WI38 (cell line): ENCODE data around the gene PSMD6.

Experiments
- H3K4me3 ChIP-seq: 2 replicates; pipeline ENCODE4 v1.5.1; 2011; ENCODE audit warnings: low read depth, mild to moderate bottlenecking, control low read depth, low read length
- CTCF ChIP-seq: IDR thresholded peaks from 2 replicates; pipeline ENCODE4 v1.5.1; 2012; ENCODE audit warnings: low read depth, mild to moderate bottlenecking, control low read depth, low read length

PSMD6 gene

GRCh38 chr3:64022451-64023186 is 675 bp downstream of the PSMD6 start:
- TF ChIP-seq CTCF: no peak
- H3K4me3 ChIP-seq: peak overlapping the region; percentile 94

GRCh38 chr3:64021922-64022321 is 1.4 kb downstream of the PSMD6 start:
- no peak for TF ChIP-seq CTCF
- peak overlapping the region; percentile 94 for H3K4me3 ChIP-seq

- no peak overlapping the region for H3K4me3 ChIP-seq
- TF ChIP-seq CTCF: no peak
Measured at GRCh38 chr3:64019879-64020278, 3.4 kb downstream of the PSMD6 start.

DNA sequence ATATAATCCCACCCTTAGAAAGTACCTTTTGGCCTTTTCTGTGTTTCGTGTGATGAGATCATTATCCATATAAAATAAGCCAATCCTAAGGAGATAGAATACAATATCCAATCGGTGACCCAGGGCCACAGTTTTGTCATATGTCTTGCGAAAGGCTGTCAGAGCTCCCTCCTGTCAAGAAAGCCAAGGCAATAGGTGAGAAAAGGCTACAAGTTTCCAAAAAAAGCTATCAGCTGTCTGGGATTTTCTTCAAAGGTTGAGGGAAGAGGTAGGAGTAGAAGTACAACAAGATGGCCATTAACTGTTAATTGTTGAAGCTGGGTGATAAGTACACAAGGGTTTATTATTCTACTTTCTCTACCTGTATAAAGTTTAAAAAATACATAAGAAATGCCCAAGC is 4.0 kb downstream of the PSMD6 start:
- H3K4me3 ChIP-seq: no peak overlapping the region
- TF ChIP-seq CTCF: no peak

- H3K4me3 ChIP-seq: no peak overlapping the region
- TF ChIP-seq CTCF: no peak
Measured at GRCh38 chr3:64016941-64017620, 6.2 kb downstream of the PSMD6 start.

GRCh38 chr3:64011685-64012084 is 11.6 kb downstream of the PSMD6 start:
- no peak overlapping the region for H3K4me3 ChIP-seq
- no peak for TF ChIP-seq CTCF

DNA sequence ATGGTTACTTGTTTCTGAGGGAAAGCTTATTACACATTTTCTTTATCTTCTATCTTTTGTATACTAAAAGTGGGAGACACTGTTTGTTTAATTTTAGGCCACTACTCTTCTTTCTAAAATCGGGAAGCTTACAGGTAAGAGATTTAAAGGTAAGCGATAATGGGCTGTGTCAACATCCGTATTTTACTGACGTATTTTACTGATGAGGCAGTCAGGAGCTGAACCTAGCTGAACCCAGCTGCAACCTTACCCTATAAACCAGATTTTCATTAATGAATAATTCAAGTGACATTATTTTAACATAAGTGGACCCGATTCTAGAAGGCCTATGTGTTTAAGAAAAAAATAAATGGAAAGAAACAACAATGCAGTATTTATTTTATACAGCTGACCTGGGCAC is 13.1 kb downstream of the PSMD6 start:
- no peak for TF ChIP-seq CTCF
- no peak overlapping the region for H3K4me3 ChIP-seq
